Right atrium auricular region (tissue), 2 donors: ENCODE measurements around the gene APOA4. TPM values are rescaled to one million over a fixed set of nuclear protein-coding genes. Genes with fewer than 3 reads are reported as not detected.

ENCODE experiments used
- DNase-seq: peaks from one replicate; pipeline ENCODE4 v3.0.0-alpha.2; 2019; ENCODE audit warnings: low spot score
- H3K27ac ChIP-seq, 2 donors: fragments of 200-600 bp; sonication (generic); 1 replicate in 1 of 2; 2 replicates in 1 of 2; pipeline ENCODE4 v1.5.1; 2016 to 2019
- H3K27me3 ChIP-seq, 2 donors: fragments of 200-600 bp; sonication (generic); one replicate each; pipeline versions ENCODE4 v1.5.1 to v1.6.0; 2017 to 2019
- H3K36me3 ChIP-seq: fragments of 200-600 bp; sonication (generic); one replicate; pipeline ENCODE4 v1.5.1; 2016
- H3K4me1 ChIP-seq, 2 donors: fragments of 200-600 bp; sonication (generic); one replicate each; pipeline versions ENCODE4 v1.5.1 to v1.6.0; 2017 to 2019
- H3K4me3 ChIP-seq, 2 donors: fragments of 200-600 bp; sonication (generic); 1 replicate in 1 of 2; 2 replicates in 1 of 2; pipeline ENCODE4 v1.5.1; 2017 to 2019; ENCODE audit warnings: mild to moderate bottlenecking in 1 of 2, moderate library complexity in 1 of 2
- H3K9me3 ChIP-seq, 2 donors: fragments of 200-600 bp; sonication (generic); one replicate each; pipeline ENCODE4 v1.5.1; 2019
- total RNA-seq, 2 donors: library from RNA; depleted of rRNA; stranded (reverse); fragments of >200 nt; gene quantifications; one replicate each; pipeline ENCODE4 v1.1.0, GENCODE V29; 2016
- TF ChIP-seq, protein P1 (sequence below), 2 donors: fragments of 200-600 bp; sonication (generic); IDR thresholded peaks; one replicate each; pipeline ENCODE4 v1.5.1; 2019; ENCODE audit warnings: antibody characterized with exemption in 2 of 2

APOA4 gene
- total RNA-seq, 2 donors from 2014 or later = not detected

DNA sequence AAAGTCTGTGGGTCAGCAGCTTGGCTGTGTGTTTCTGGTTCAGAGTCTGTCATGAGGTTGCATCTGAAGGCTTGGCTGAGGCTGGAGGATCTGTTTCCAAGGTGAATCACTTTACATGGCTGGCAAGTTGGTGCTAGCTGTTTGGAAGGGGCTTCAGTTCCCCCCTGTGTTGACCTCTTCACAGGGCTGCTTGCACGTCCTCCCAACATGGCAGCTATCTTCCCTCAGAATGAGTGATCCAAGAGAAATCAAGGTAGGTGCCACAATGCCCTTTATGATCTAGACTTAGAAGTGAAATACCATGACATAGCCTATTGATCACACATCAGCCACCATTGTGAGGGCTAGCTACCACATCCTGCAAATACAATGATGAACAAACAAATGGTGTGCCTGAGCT is 9.9 kb downstream of the APOA4 start:
- TF ChIP-seq, protein P1, sequence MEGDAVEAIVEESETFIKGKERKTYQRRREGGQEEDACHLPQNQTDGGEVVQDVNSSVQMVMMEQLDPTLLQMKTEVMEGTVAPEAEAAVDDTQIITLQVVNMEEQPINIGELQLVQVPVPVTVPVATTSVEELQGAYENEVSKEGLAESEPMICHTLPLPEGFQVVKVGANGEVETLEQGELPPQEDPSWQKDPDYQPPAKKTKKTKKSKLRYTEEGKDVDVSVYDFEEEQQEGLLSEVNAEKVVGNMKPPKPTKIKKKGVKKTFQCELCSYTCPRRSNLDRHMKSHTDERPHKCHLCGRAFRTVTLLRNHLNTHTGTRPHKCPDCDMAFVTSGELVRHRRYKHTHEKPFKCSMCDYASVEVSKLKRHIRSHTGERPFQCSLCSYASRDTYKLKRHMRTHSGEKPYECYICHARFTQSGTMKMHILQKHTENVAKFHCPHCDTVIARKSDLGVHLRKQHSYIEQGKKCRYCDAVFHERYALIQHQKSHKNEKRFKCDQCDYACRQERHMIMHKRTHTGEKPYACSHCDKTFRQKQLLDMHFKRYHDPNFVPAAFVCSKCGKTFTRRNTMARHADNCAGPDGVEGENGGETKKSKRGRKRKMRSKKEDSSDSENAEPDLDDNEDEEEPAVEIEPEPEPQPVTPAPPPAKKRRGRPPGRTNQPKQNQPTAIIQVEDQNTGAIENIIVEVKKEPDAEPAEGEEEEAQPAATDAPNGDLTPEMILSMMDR (IDR thresholded peaks at IDR 0.05) = no peak
- Histone ChIP-seq H3K36me3 (no peaks in the 10 kb centered on the region), H3K27ac (no peak overlapping the region), H3K9me3 (no peaks in the 10 kb centered on the region), H3K4me1 (no peaks in the 10 kb centered on the region), H3K4me3 (no peak overlapping the region), H3K27me3 (no peaks in the 10 kb centered on the region)
- DNase-seq = no peak

DNA sequence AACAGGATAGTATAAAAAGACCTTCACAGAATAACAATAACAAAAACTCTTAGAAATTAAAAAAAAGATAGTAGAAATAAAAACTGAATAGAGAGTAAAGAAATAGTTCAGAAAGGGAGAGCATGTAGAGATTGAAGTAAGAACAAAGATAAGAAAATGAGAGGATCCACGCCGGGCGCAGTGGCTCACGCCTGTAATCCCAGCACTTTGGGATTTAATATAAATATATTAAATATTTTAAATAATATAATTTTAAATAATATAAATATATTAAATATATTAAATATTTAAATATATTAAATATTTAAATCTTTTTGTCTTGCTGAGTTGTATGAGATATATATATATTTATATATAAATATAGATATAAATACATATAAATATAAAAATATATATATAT is 11.0 kb downstream of the APOA4 start:
- no peak overlapping the region for H3K27ac ChIP-seq
- no peak for DNase-seq
- no peak overlapping the region for H3K4me3 ChIP-seq
- no peaks in the 10 kb centered on the region for H3K9me3 ChIP-seq
- TF ChIP-seq, protein P1 (IDR thresholded peaks at IDR 0.05) = no peak
- H3K4me1 ChIP-seq = no peaks in the 10 kb centered on the region
- no peaks in the 10 kb centered on the region for H3K36me3 ChIP-seq
- no peaks in the 10 kb centered on the region for H3K27me3 ChIP-seq

DNA sequence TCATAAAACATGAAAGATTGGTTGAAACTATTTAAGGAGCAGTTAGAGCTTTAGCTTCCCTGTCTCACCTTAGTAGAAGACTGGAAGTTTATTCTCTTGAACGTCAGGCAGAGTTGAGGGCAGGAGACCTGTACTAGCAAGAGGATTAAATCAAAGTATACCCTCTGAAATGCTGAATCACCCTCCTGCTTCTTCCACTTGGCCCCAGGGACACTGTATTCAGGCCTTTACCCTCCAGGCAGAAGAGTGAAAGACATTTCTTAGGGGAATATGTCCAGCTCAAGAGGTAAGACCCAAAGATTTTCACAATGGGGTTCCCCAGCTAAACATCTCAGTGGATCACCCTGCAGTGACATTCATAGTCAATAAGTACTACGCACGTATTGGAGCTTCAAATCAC is 11.9 kb downstream of the APOA4 start:
- TF ChIP-seq, protein P1 (IDR thresholded peaks at IDR 0.05) = no peak
- DNase-seq = no peak
- Histone ChIP-seq H3K27ac (no peak overlapping the region), H3K4me3 (no peak overlapping the region), H3K36me3 (no peaks in the 10 kb centered on the region), H3K9me3 (no peaks in the 10 kb centered on the region), H3K27me3 (no peaks in the 10 kb centered on the region), H3K4me1 (no peaks in the 10 kb centered on the region)

DNA sequence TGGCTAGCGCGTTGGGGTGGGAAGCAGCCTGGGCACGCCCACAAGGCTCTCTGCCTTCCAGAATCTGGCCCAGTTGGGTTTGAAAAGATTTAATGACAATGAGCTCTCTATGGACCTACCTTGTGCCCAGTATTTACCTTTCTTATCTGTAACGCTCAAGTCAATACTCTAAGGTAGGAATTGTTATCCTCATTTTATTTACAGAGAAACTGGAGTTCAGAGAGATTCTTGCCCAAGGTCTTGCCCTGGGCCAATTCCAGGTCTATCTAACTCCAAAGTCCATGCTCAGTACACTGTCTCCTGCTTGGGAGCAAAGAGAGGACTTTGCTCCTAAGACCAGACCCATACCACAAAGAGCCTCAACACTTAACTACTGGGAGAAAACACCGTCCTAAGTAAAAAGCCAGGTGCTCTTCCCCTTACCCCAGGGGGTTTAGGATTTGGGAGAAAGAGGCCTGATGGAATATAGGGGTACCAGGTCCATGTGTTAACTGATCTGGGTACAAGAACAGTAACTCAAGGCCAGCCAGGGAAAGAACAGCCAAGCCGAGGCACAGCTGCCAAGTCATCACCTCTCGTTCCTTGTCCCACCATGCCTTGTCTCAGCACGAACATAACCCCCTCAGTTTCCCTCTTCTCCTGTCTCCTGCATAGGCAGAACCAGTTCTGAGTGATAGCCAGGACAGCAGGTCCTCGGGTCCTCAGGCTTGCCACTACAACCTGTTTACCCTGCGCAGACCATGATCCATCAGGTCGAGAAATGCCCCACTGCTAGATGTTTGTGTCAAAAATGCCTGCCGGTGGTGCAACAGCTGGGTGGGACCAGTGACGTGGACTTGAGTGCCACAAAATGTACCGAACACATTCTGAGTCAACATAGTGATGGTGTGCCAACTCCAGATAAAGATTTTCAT is 14.6 kb downstream of the APOA4 start:
- Histone ChIP-seq H3K4me1 (no peaks in the 10 kb centered on the region), H3K27ac (no peak overlapping the region), H3K9me3 (no peaks in the 10 kb centered on the region), H3K27me3 (no peaks in the 10 kb centered on the region), H3K4me3 (no peak overlapping the region), H3K36me3 (no peaks in the 10 kb centered on the region)
- DNase-seq = no peak
- TF ChIP-seq, protein P1 (IDR thresholded peaks at IDR 0.05) = no peak

DNA sequence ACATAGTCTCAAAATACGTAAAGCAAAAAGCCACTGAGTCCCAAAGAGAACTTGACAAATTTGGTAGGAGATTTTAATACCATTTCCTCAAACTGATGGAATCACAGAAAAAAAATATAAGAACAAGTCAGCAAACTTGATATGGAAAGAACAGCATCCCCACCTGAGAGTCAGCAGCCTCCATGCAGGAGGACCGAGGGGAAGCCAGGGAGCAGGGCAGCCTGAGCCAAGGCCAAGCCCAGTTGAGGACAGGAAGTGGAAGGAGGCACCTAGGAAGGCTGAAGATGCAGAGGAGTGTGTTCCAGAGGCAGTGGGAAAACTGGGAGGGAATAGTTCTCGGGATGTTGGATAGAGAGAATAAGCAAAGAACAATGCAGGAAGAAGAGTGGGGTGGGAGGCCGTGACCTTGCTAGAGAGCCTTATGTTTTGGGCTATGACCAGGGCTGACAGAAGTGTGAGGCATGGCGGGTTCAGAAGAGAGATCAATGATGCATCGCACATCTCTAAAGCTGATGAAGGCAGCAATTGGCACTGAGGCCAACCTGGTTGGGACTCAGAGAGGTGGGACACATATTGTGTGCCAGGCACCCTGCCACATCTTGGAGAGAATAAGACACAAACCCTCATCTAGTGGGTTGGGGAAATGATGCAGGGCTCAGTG is 15.4 kb downstream of the APOA4 start:
- TF ChIP-seq, protein P1 (IDR thresholded peaks at IDR 0.05) = no peak
- Histone ChIP-seq H3K27me3 (no peaks in the 10 kb centered on the region), H3K27ac (no peak overlapping the region), H3K4me1 (no peaks in the 10 kb centered on the region), H3K4me3 (no peak overlapping the region), H3K9me3 (no peaks in the 10 kb centered on the region), H3K36me3 (no peaks in the 10 kb centered on the region)
- no peak for DNase-seq
